ENCODE results near the gene EEIG2.
"Not testable (repeated sequence)": the region's sequence is repeated elsewhere in the genome, so short reads cannot be mapped to it uniquely, and the experiment has no call there.

Gene EEIG2

DNA sequence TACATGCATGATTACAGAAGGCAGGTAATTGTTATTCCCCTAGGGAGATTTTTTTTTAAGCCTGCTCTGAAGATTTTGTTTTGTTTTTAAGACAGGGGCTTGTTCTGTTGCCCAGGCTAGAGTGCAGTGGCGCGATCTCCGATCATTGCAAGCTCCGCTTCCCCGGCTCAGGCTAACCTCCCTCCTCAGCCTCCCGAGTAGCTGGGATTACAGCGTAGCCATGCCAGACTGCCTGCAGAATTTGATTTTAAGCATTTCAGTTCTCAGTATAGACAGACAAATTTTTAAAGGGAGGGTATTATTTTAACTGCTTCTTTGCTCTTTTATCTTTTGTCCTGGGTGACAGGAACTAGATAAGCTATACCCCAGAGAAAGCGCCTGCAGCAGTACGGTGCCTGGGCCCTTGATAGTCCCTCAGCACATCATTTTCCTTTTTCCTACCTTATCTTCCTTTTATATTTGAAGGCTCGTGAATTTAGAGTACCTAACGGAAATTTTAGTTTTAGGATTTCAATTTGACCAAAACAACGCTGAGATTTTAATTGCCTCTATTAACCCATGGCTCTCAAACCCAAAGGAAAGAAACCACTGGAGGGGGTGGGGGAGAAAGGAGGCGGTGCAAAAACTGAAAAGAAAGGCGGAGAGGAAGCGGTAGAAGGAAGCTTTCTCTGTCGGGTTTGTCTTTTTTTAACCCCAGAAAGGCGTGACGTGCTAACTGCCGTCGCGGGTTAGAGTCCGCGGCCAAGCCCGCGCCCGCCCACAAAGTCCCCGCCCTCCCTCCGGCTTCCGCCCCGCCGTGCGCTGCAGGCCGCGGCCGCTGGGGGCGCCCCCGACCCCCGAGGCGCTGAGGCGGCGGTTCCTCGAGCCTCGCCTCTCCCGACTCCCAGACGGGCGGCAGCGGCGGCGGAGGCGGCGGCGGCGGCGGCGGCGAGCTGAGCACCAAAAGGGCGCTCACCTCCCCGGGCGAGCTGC lies at the start of gene EEIG2:
TSS of gene EEIG2 (plus strand) at position 886 of the 972 bp plus-strand sequence. CDS start 329 bp downstream, outside the sequence.
- peaks cover 23% of the 10 kb centered on the region; the same call in 1 of the 2 replicates for H3K4me1 ChIP-seq (ENCODE audit: insufficient read depth, low read length)

DNA sequence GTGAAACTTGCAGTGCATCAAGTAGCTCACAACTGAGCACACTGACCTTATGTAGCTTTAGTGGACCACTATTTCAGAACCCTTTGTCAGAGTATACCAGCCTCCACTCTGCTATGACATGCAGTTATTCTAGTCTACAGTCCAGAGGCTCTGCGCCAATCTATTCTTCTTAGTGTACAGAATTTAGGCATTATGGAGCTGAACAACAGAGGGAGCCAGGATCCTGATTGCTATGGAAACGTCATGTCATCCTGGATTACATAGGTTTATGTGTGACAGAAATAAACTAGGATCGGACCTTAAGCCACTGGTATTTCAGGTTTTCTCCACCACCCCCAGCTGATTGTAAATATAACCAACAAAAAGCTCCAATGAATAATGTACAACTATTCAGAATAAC lies 48.1 kb upstream of the EEIG2 start:
- Histone ChIP-seq H3K4me3 (ENCODE audit: low read length) (no peak overlapping the region), H3K9ac (ENCODE audit: low read depth, low read length) (no peak overlapping the region), H3K27me3 (ENCODE audit: insufficient read depth, low read length) (no peaks in the 10 kb centered on the region), H3K36me3 (ENCODE audit: insufficient read depth, low read depth, low read length) (no peaks in the 10 kb centered on the region), H3K9me3 (ENCODE audit: insufficient read depth, low read depth, low read length) (no peaks in the 10 kb centered on the region), H3K4me1 (ENCODE audit: insufficient read depth, low read length) (no peaks in the 10 kb centered on the region), H3K27ac (ENCODE audit: low read length) (no peak overlapping the region)

More for the DNA sequence above, at the start of gene EEIG2:
- Histone ChIP-seq H3K27ac (ENCODE audit: low read length) (no peak within 1 kb of the TSS), H3K9ac (ENCODE audit: low read depth, low read length) (peak within 1 kb of the TSS; percentile 76; the same call in 1 of the 2 replicates), H3K36me3 (ENCODE audit: insufficient read depth, low read depth, low read length) (no peaks in the 10 kb centered on the region), H3K4me3 (ENCODE audit: low read length) (peak within 1 kb of the TSS; percentile 85), H3K27me3 (ENCODE audit: insufficient read depth, low read length) (no peaks in the 10 kb centered on the region), H3K9me3 (ENCODE audit: insufficient read depth, low read depth, low read length) (no peaks in the 10 kb centered on the region)

DNA sequence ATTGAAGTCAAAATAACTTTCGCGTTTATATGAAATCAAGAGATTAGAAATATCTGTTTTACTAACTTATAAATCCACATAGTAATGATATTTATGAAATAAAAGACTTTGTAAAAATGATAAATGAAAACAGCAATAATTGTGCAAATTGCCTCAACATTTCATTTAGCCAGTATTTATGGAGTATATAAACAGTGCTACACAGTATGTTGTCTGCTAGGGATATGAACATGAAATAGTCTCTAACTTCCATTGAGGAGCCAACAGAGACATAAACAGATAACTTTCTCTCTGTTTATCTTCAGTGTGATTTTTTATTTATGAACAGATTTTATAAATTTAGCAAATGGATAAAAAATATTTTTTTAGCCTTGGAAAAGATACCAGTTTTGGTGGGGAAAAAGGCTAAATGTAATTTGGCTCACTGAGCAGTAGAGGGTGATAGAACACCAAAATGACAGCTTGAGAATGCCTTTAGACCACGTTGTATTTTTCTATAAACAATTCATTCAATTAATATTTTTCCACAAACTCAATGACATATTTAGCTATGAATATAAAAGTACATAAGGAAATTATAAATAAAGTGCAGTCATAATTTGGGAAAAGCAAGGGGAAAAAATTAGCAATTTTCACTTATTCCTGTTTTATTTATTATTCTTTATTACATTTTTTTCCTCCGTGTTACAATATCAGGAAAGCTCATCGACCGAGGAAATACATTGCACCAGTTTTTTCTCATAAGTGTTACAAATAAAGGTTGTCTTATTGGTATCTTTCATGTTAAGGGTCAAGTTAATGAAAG lies 47.5 kb upstream of the EEIG2 start:
- no peaks in the 10 kb centered on the region for H3K4me1 ChIP-seq (ENCODE audit: insufficient read depth, low read length)
- no peak overlapping the region for H3K4me3 ChIP-seq (ENCODE audit: low read length)
- no peak overlapping the region for H3K9ac ChIP-seq (ENCODE audit: low read depth, low read length)
- no peaks in the 10 kb centered on the region for H3K36me3 ChIP-seq (ENCODE audit: insufficient read depth, low read depth, low read length)
- H3K9me3 ChIP-seq (ENCODE audit: insufficient read depth, low read depth, low read length), result no peaks in the 10 kb centered on the region
- H3K27ac ChIP-seq (ENCODE audit: low read length), result no peak overlapping the region
- no peaks in the 10 kb centered on the region for H3K27me3 ChIP-seq (ENCODE audit: insufficient read depth, low read length)

DNA sequence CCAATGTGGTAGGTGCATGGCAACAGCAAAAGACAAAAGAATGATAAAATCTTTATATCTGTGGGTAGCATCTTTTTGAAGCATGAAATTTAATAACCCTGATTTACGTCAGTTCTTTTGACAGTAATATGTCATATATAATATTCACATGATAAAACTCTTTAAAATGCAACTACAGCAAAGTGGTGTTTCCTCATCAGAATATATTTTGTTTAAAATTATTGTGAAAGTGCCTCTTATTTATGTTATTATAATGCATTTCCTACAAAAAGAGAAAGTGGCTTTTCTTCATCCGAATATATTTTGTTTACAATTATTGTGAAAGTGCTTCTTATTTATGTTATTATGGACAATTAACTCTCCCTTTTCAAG lies 46.9 kb upstream of the EEIG2 start:
- H3K36me3 ChIP-seq (ENCODE audit: insufficient read depth, low read depth, low read length), result no peaks in the 10 kb centered on the region
- H3K27ac ChIP-seq (ENCODE audit: low read length), result no peak overlapping the region
- H3K9me3 ChIP-seq (ENCODE audit: insufficient read depth, low read depth, low read length), result no peaks in the 10 kb centered on the region
- no peak overlapping the region for H3K4me3 ChIP-seq (ENCODE audit: low read length)
- no peak overlapping the region for H3K9ac ChIP-seq (ENCODE audit: low read depth, low read length)
- no peaks in the 10 kb centered on the region for H3K4me1 ChIP-seq (ENCODE audit: insufficient read depth, low read length)
- no peaks in the 10 kb centered on the region for H3K27me3 ChIP-seq (ENCODE audit: insufficient read depth, low read length)

DNA sequence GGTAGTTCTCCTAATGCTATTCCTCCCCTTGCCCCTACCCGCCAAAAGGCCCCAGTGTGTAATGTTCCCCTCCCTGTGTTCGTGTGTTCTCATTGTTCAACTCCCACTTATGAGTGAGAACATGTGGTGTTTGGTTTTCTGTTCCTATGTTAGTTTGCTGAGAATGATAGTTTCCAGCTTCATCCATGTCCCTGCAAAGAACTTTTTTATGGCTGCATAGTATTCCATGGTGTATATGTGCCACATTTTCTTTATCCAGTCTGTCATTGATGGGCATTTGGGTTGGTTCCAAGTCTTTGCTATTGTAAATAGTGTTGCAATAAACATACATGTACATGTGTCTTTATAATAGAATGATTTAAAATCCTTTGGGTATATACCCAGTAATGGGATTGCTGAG lies 46.0 kb upstream of the EEIG2 start:
- H3K4me1 ChIP-seq (ENCODE audit: insufficient read depth, low read length); H3K27me3 ChIP-seq (ENCODE audit: insufficient read depth, low read length); H3K9me3 ChIP-seq (ENCODE audit: insufficient read depth, low read depth, low read length): not testable (repeated sequence)

DNA sequence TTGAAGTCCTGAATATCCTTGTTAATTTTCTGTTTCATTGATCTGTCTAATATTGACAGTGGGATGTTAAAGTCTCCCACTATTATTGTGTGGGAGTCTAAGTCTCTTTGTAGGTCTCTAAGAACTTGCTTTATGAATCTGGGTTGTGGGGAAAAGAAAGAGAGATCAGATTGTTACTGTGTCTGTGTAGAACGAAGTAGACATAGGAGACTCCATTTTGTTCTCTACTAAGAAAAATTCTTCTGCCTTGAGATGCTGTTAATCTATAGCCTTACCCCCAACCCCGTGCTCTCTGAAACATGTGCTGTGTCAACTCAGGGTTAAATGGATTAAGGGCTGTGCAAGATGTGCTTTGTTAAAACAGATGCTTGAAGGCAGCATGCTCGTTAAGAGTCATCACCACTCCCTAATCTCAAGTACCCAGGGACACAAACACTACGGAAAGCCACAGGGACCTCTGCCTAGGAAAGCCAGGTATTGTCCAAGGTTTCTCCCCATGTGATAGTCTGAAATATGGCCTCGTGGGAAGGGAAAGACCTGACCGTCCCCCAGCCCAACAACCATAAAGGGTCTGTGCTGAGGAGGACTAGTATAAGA lies 42.5 kb upstream of the EEIG2 start:
- not testable (repeated sequence) for H3K4me3 ChIP-seq (ENCODE audit: low read length); H3K9ac ChIP-seq (ENCODE audit: low read depth, low read length); H3K27me3 ChIP-seq (ENCODE audit: insufficient read depth, low read length); H3K36me3 ChIP-seq (ENCODE audit: insufficient read depth, low read depth, low read length); H3K4me1 ChIP-seq (ENCODE audit: insufficient read depth, low read length); H3K27ac ChIP-seq (ENCODE audit: low read length); H3K9me3 ChIP-seq (ENCODE audit: insufficient read depth, low read depth, low read length)

More for the DNA sequence above, 46.0 kb upstream of the EEIG2 start:
- not testable (repeated sequence) for H3K9ac ChIP-seq (ENCODE audit: low read depth, low read length); H3K36me3 ChIP-seq (ENCODE audit: insufficient read depth, low read depth, low read length); H3K4me3 ChIP-seq (ENCODE audit: low read length); H3K27ac ChIP-seq (ENCODE audit: low read length)

DNA sequence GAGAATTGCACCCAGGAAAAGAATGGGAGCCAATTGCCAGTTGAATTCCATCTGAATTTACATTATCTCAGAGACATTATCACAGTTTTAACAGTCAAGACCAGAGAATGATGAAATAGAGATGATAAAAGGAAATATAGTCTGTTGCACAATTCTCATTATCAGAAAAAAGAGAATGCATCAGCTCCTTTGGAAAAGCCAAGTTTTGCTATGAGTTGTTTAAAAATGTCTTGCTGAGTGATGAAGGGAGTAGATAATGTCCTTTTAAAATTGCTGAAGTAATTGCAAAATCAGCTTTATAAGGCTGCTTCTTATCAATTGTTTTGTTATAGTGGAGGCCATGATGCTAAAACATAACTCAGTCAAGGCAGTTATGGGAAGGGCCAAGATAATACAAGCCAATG lies 37.9 kb upstream of the EEIG2 start:
- H3K36me3 ChIP-seq (ENCODE audit: insufficient read depth, low read depth, low read length), result no peaks in the 10 kb centered on the region
- no peaks in the 10 kb centered on the region for H3K9me3 ChIP-seq (ENCODE audit: insufficient read depth, low read depth, low read length)
- H3K4me3 ChIP-seq (ENCODE audit: low read length), result no peak overlapping the region
- no peaks in the 10 kb centered on the region for H3K27me3 ChIP-seq (ENCODE audit: insufficient read depth, low read length)
- no peak overlapping the region for H3K27ac ChIP-seq (ENCODE audit: low read length)
- no peaks in the 10 kb centered on the region for H3K4me1 ChIP-seq (ENCODE audit: insufficient read depth, low read length)
- H3K9ac ChIP-seq (ENCODE audit: low read depth, low read length), result no peak overlapping the region

DNA sequence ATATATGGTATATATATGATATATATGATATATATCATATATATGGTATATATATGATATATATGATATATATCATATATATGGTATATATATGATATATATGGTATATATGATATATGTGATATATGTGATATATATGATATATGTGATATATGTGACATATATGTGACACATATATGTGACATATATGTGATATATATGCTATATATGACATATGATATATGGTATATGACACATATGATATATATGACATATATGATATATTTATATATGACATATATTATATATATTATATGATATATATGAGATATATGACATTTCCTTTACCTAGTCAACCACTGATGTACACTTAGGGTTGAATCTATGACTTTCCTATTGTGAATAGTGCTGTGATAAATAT lies 36.1 kb upstream of the EEIG2 start:
- Histone ChIP-seq H3K27ac (ENCODE audit: low read length) (no peak overlapping the region), H3K9me3 (ENCODE audit: insufficient read depth, low read depth, low read length) (no peaks in the 10 kb centered on the region), H3K36me3 (ENCODE audit: insufficient read depth, low read depth, low read length) (no peaks in the 10 kb centered on the region), H3K27me3 (ENCODE audit: insufficient read depth, low read length) (no peaks in the 10 kb centered on the region), H3K9ac (ENCODE audit: low read depth, low read length) (no peak overlapping the region), H3K4me3 (ENCODE audit: low read length) (no peak overlapping the region), H3K4me1 (ENCODE audit: insufficient read depth, low read length) (no peaks in the 10 kb centered on the region)

DNA sequence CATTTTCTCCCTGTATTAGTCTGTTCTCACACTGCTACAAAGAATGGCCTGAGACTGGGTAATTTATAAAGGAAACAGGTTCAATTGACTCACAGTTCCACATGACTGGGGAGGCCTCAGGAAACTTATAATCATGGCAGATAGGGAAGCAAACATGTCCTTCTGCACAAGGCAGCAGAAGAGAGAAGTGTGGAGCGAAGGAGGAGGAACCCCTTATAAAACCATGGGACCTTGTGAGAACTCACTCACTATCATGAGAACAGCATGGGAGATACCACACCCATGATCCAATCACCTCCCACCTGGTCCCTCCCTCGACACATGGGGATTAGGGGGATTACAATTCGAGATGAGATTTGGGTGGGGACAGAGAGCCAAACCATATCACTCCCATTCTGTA lies 35.2 kb upstream of the EEIG2 start:
- H3K9ac ChIP-seq (ENCODE audit: low read depth, low read length), result no peak overlapping the region
- no peaks in the 10 kb centered on the region for H3K9me3 ChIP-seq (ENCODE audit: insufficient read depth, low read depth, low read length)
- H3K27ac ChIP-seq (ENCODE audit: low read length), result no peak overlapping the region
- no peak overlapping the region for H3K4me3 ChIP-seq (ENCODE audit: low read length)
- no peaks in the 10 kb centered on the region for H3K36me3 ChIP-seq (ENCODE audit: insufficient read depth, low read depth, low read length)
- no peaks in the 10 kb centered on the region for H3K4me1 ChIP-seq (ENCODE audit: insufficient read depth, low read length)
- no peaks in the 10 kb centered on the region for H3K27me3 ChIP-seq (ENCODE audit: insufficient read depth, low read length)

DNA sequence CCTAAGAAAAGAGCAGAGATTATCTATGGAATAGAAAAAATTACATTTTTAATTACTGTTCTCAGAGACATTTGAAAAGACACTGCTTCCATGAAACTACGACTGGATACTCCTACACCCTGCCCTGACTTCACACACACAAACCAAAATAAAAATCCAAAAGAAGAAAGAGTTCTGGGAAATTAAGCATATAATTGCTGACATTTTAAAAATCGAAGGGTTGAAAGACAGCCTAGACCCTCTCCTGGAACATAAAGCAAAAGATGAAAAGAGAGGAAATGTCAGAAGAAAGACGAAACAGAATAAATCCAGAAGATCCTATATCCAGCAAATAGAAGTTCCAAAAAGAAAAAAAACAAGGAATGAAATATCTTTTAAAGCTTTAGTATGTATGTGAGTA lies 32.8 kb upstream of the EEIG2 start:
- Histone ChIP-seq H3K9ac (ENCODE audit: low read depth, low read length) (no peak overlapping the region), H3K4me1 (ENCODE audit: insufficient read depth, low read length) (no peaks in the 10 kb centered on the region), H3K9me3 (ENCODE audit: insufficient read depth, low read depth, low read length) (no peaks in the 10 kb centered on the region), H3K27ac (ENCODE audit: low read length) (no peak overlapping the region), H3K4me3 (ENCODE audit: low read length) (no peak overlapping the region), H3K27me3 (ENCODE audit: insufficient read depth, low read length) (no peaks in the 10 kb centered on the region), H3K36me3 (ENCODE audit: insufficient read depth, low read depth, low read length) (no peaks in the 10 kb centered on the region)

DNA sequence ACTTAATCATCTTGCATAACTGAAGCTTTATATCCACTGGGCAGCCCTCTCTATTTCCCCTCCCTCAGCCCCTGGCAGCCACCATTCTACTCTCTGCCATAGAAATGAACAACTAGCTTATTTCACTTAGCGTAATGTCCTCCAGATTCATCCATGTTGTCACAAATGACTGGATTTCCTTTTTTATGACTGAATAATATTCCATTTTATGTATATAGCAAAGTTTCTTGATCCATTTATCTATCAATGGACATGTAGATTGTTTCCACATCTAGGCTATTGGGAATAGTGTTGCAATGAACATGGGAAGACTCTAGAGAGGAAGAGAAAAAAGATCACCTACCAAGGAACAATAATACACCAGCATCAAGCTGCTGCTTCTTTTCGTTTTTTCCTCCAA lies 32.1 kb upstream of the EEIG2 start:
- no peaks in the 10 kb centered on the region for H3K9me3 ChIP-seq (ENCODE audit: insufficient read depth, low read depth, low read length)
- no peaks in the 10 kb centered on the region for H3K4me1 ChIP-seq (ENCODE audit: insufficient read depth, low read length)
- no peaks in the 10 kb centered on the region for H3K36me3 ChIP-seq (ENCODE audit: insufficient read depth, low read depth, low read length)
- no peaks in the 10 kb centered on the region for H3K27me3 ChIP-seq (ENCODE audit: insufficient read depth, low read length)
- no peak overlapping the region for H3K9ac ChIP-seq (ENCODE audit: low read depth, low read length)
- H3K4me3 ChIP-seq (ENCODE audit: low read length), result no peak overlapping the region
- H3K27ac ChIP-seq (ENCODE audit: low read length), result no peak overlapping the region

Data from iPS-20b (cell line).